Measurements from ENCODE around the gene IPPK. TPM values are rescaled to one million over a fixed set of nuclear protein-coding genes. Genes with fewer than 3 reads are reported as not detected.
"Not testable (repeated sequence)": the region's sequence is repeated elsewhere in the genome, so short reads cannot be mapped to it uniquely, and the experiment has no call there.

Gene IPPK
- total RNA-seq, 1 experiment from 2014 or later: 39.0 TPM

- no peak for DNase-seq (ENCODE audit: low read depth)
Measured at GRCh38 chr9:92638621-92639101, 31.3 kb downstream of the IPPK start.

GRCh38 chr9:92637886-92638620 is 31.9 kb downstream of the IPPK start:
- DNase-seq (ENCODE audit: low read depth): no peak

GRCh38 chr9:92637326-92637725 is 32.6 kb downstream of the IPPK start:
- DNase-seq (ENCODE audit: low read depth): no peak

- no peak for DNase-seq (ENCODE audit: low read depth)
Measured at GRCh38 chr9:92636627-92637026, 33.3 kb downstream of the IPPK start.

- no peak for DNase-seq (ENCODE audit: low read depth)
Measured at GRCh38 chr9:92635760-92636159, 34.2 kb downstream of the IPPK start.

- DNase-seq (ENCODE audit: low read depth): peak; percentile 76
Measured at GRCh38 chr9:92634712-92635605, 35.0 kb downstream of the IPPK start.

GRCh38 chr9:92633614-92634278 is 36.2 kb downstream of the IPPK start:
- no peak for DNase-seq (ENCODE audit: low read depth)

GRCh38 chr9:92632641-92633040 is 37.3 kb downstream of the IPPK start:
- DNase-seq (ENCODE audit: low read depth): no peak

- DNase-seq (ENCODE audit: low read depth): no peak
Measured at GRCh38 chr9:92631452-92632343, 38.2 kb downstream of the IPPK start.

- no peak for DNase-seq (ENCODE audit: low read depth)
Measured at GRCh38 chr9:92627651-92628050, 42.3 kb downstream of the IPPK start.

GRCh38 chr9:92626484-92626883 is 43.4 kb downstream of the IPPK start:
- DNase-seq (ENCODE audit: low read depth): no peak

GRCh38 chr9:92623936-92624335 is 46.0 kb downstream of the IPPK start:
- not testable (repeated sequence) for DNase-seq (ENCODE audit: low read depth)

GRCh38 chr9:92620845-92621244 is 49.1 kb downstream of the IPPK start:
- DNase-seq (ENCODE audit: low read depth): no peak

- DNase-seq (ENCODE audit: low read depth): no peak
Measured at GRCh38 chr9:92619601-92620300, 50.2 kb downstream of the IPPK start.

- DNase-seq (ENCODE audit: low read depth): no peak
Measured at GRCh38 chr9:92618633-92619225, 51.2 kb downstream of the IPPK start.

GRCh38 chr9:92617951-92618510 is 51.9 kb downstream of the IPPK start:
- DNase-seq (ENCODE audit: low read depth): no peak

GRCh38 chr9:92617195-92617813 is 52.6 kb downstream of the IPPK start:
- DNase-seq (ENCODE audit: low read depth): no peak

- DNase-seq (ENCODE audit: low read depth): no peak
Measured at GRCh38 chr9:92616655-92617111, 53.2 kb downstream of the IPPK start.

- no peak for DNase-seq (ENCODE audit: low read depth)
Measured at GRCh38 chr9:92616199-92616641, 53.7 kb downstream of the IPPK start.
